ENCODE results near the gene OSBPL3. TPM values are rescaled to one million over a fixed set of nuclear protein-coding genes. Genes with fewer than 3 reads are reported as not detected.

OSBPL3 gene
- total RNA-seq, 1 experiment from 2014 or later, result 8.6 TPM

- H3K4me2 ChIP-seq (ENCODE audit: insufficient read depth, insufficient read length, low read length), result no peak overlapping the region
Measured at GRCh38 chr7:24802300-24802699, 177.7 kb downstream of the OSBPL3 start.

More at GRCh38 chr7:24802300-24802699, 177.7 kb downstream of the OSBPL3 start:
- no peaks in the 10 kb centered on the region for H4K20me1 ChIP-seq (ENCODE audit: control insufficient read depth, insufficient read depth, insufficient read length)
- Mint-ChIP-seq H3K36me3 (ENCODE audit: insufficient read depth in 1 of 3, low read depth in 3 of 3) (peaks cover 20 to 23% (median 22%) of the 10 kb centered on the region in 3 experiments), H3K9me3 (peaks cover 0 to 4% of the 10 kb centered on the region in 2 experiments; a peak in 4 of 5 replicates), H3K27ac (peak overlapping the region in 2 of 3 experiments; percentile 15 to 44; a peak in 2 of 7 replicates), H3K4me3 (no peak overlapping the region), H3K27me3 (ENCODE audit: low read depth) (no peaks in the 10 kb centered on the region), H3K4me1 (peaks cover 9 to 11% of the 10 kb centered on the region in 2 experiments)
- no peak overlapping the region for H3K56ac ChIP-seq (ENCODE audit: insufficient read length, low read depth, low read length)
- H2BK120ac ChIP-seq (ENCODE audit: low read depth, low read length, poor library complexity, severe bottlenecking), result no peak overlapping the region
- H3K79me2 ChIP-seq (ENCODE audit: insufficient read depth, low read length), result no peaks in the 10 kb centered on the region
- no peak for TF ChIP-seq CTCF (conservative IDR thresholded peaks at IDR 0.05)
- no CpG with 5 or more reads among the region's 5 CpGs for WGBS (ENCODE audit: extremely low coverage, insufficient read length, low lambda C conversion rate)
- H4K8ac ChIP-seq (replicated peaks; ENCODE audit: insufficient read length, low read depth, low read length), result no peak overlapping the region
- H3K23me2 ChIP-seq (ENCODE audit: insufficient read length, low read depth, low read length, poor library complexity, severe bottlenecking), result no peaks in the 10 kb centered on the region
- no peak overlapping the region for H3T11ph ChIP-seq (ENCODE audit: low read length)
- no peak overlapping the region for H2BK20ac ChIP-seq (ENCODE audit: low read depth, low read length, poor library complexity, severe bottlenecking)
- no peak overlapping the region for H3K18ac ChIP-seq (ENCODE audit: insufficient read length, low read depth, low read length)
- H3K14ac ChIP-seq (ENCODE audit: insufficient read depth, low read length), result no peak overlapping the region
- H3K4me1 ChIP-seq (ENCODE audit: insufficient read depth, low read length), result no peaks in the 10 kb centered on the region; the same call in 1 of the 2 replicates
- H2BK5ac ChIP-seq (ENCODE audit: insufficient read length, low read length), result no peak overlapping the region
- H3K9me3 ChIP-seq (ENCODE audit: control insufficient read depth, low read depth, low read length), result no peaks in the 10 kb centered on the region
- H3K27me3 ChIP-seq (ENCODE audit: insufficient read depth, low read length), result no peaks in the 10 kb centered on the region
- no peak for DNase-seq
- no peak overlapping the region for H2BK15ac ChIP-seq (ENCODE audit: low read depth, low read length)
- H2AFZ ChIP-seq (ENCODE audit: low read length), result no peak overlapping the region
- no peak overlapping the region for H3K27ac ChIP-seq (ENCODE audit: insufficient read length, low read depth, low read length)
- H4K5ac ChIP-seq (ENCODE audit: insufficient read length, low read depth, low read length), result no peak overlapping the region
- H4K91ac ChIP-seq (ENCODE audit: insufficient read length, low read depth, low read length), result no peak overlapping the region
- no peak overlapping the region for H3K9ac ChIP-seq (ENCODE audit: extremely low read depth, insufficient read length, low read length)
- H2AK5ac ChIP-seq (ENCODE audit: insufficient read length, low read length), result no peak overlapping the region
- H3K79me1 ChIP-seq (ENCODE audit: insufficient read depth, low read depth, low read length, poor library complexity, severe bottlenecking), result no peaks in the 10 kb centered on the region
- no peak overlapping the region for H2BK12ac ChIP-seq (ENCODE audit: insufficient read length, low read depth, low read length)
- no peak overlapping the region for H3K4ac ChIP-seq (ENCODE audit: low read depth, low read length)
- no peak overlapping the region for H3K23ac ChIP-seq (ENCODE audit: insufficient read length, low read depth, low read length)

Measured in H9 (cell line).